HG03097 (cell line): ENCODE data around the gene SPEN.

Source experiments
- ATAC-seq: cut with Tn5 transposase; IDR thresholded peaks from one replicate; pipeline ENCODE4 v1.9.1; 2021; ENCODE audit not compliant: unreplicated experiment, low FRiP score

Gene SPEN

GRCh38 chr1:15933684-15934083, 86.2 kb downstream of the SPEN start:
- no peak for ATAC-seq

DNA sequence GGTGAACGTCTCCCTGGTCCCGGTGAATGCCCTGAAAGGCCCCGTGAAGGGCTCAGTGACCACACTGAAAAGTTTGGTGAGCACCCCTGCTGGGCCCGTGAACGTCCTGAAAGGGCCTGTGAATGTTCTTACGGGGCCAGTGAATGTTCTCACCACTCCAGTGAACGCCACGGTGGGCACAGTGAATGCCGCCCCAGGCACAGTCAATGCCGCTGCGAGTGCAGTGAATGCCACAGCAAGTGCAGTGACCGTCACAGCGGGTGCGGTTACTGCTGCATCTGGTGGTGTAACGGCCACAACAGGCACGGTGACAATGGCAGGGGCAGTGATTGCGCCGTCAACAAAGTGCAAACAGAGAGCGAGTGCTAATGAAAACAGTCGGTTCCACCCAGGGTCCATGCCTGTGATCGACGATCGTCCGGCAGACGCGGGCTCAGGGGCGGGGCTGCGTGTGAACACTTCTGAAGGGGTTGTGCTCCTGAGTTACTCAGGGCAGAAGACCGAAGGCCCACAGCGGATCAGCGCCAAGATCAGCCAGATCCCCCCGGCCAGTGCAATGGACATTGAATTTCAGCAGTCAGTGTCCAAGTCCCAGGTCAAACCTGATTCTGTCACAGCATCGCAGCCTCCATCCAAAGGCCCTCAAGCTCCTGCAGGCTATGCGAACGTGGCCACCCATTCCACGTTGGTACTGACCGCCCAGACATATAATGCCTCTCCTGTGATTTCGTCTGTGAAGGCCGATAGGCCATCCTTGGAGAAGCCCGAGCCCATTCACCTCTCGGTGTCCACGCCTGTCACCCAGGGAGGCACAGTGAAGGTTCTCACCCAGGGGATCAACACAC, 86.9 kb downstream of the SPEN start:
- no peak for ATAC-seq

DNA sequence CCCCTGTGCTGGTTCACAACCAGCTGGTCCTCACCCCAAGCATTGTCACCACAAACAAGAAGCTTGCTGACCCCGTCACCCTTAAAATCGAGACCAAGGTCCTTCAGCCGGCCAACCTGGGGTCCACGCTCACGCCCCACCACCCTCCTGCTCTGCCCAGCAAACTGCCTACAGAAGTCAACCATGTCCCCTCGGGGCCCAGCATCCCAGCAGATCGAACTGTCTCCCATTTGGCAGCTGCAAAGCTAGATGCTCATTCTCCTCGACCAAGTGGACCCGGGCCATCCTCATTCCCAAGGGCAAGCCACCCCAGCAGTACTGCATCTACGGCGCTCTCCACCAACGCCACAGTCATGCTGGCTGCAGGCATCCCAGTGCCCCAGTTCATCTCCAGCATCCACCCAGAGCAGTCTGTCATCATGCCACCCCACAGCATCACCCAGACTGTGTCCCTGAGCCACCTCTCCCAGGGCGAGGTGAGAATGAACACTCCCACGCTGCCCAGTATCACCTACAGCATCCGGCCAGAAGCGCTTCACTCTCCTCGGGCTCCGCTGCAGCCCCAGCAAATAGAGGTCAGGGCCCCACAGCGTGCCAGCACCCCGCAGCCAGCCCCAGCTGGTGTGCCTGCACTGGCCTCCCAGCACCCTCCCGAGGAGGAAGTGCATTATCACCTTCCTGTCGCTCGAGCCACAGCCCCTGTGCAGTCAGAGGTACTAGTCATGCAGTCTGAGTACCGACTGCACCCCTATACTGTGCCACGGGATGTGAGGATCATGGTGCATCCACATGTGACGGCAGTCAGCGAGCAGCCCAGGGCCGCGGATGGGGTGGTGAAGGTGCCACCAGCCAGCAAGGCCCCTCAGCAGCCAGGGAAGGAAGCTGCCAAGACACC, 87.8 kb downstream of the SPEN start:
- no peak for ATAC-seq

DNA sequence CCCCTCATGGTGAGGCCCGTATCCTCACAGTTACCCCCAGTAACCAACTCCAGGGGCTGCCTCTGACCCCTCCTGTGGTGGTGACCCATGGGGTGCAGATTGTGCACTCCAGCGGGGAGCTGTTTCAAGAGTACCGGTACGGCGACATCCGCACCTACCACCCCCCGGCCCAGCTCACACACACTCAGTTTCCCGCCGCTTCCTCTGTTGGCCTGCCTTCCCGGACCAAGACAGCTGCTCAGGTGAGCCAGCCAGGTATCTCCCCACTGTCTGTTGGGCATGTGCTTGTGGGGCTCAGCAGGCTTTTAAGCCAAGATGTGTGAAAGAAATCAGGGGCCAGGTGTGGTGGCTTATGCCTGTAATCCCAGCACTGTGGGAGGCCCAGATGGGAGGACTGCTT, 88.5 kb downstream of the SPEN start:
- ATAC-seq = no peak

GRCh38 chr1:15937146-15937545, 89.6 kb downstream of the SPEN start:
- ATAC-seq = no peak

- ATAC-seq = no peak
These were observed 90.2 kb downstream of the SPEN start for GRCh38 chr1:15937706-15938168.

- ATAC-seq = no peak
These were observed 91.2 kb downstream of the SPEN start for GRCh38 chr1:15938628-15939161.

DNA sequence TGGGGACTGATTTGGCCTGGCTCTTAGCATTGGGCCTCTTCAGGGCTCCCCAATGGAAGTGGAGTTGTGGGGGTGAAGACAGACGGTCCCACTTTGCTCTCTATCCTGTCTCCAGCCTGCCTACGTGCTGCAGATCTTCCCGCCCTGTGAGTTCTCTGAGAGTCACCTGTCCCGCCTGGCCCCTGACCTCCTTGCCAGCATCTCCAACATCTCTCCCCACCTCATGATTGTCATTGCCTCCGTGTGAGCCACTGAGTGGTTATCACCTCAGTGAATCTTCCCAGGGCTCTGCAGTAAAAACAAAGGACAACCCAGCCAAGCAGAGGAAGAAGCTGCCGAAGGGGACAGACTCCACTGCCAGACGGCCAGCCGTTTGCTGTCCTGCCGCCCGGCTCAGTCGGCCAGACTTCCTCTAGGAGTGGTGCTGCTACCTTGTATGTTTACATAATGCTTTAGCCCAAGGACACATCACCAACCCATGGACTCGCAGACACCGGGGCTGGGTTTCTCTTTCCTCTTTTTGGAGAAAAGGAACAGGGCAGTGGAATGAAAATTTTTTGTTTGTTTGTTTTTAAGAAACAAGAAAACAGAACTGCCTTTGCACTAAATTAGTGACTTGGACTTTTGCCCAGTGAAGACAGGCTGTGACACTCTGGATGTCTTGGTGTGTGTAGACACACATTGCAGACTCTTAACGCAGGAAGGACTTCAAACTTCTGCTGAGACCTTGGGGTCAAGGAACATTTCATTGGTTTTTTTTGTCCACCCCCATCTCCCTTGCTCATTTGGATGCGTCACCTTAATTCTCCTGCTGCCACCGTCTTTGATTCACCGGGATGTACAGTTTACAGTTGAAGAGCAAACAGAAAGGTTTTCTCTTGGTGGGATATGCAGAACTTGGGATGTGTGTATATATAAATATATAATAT, 91.9 kb downstream of the SPEN start:
- ATAC-seq = no peak

DNA sequence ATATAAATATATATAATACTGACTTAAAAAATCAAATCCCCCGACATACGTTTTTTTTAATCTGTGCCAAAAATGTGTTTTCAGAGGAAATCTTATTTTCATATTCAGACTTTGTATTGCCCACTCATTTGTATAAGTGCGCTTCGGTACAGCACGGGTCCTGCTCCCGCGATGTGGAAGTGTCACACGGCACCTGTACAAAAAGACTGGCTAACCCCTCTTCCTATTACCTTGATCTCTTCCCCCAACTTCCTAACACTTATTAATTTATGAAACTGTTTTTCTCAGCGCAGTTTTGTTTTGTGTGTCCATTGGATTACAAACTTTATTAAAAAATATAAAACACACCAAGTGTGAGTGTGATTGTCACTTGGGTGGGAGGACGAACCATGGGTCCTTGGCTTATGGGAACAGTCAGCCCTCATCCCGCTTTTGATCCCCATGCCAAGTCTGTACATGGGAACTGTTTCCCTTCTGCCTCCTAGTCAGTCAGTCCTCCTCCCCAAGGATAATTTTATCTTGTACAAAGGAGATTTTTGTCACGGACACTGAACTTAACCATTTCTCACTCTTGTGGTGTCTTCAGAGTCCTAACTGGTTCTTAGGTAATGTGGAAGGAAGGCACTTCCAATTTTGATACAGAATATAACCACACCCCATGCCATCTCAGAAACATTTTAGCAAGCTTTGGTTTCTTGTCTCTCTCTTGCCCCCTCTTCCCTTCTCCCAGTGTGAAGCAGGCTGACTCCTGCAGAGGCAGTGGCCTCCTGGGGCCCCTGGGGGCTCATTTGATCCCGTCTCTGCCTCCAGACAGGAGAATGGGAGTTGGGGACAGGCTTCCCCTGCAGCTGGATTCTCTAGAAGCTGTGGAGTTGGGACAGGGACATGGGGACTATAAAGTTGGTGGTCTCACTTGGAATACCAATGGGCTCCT, 92.9 kb downstream of the SPEN start:
- no peak for ATAC-seq

DNA sequence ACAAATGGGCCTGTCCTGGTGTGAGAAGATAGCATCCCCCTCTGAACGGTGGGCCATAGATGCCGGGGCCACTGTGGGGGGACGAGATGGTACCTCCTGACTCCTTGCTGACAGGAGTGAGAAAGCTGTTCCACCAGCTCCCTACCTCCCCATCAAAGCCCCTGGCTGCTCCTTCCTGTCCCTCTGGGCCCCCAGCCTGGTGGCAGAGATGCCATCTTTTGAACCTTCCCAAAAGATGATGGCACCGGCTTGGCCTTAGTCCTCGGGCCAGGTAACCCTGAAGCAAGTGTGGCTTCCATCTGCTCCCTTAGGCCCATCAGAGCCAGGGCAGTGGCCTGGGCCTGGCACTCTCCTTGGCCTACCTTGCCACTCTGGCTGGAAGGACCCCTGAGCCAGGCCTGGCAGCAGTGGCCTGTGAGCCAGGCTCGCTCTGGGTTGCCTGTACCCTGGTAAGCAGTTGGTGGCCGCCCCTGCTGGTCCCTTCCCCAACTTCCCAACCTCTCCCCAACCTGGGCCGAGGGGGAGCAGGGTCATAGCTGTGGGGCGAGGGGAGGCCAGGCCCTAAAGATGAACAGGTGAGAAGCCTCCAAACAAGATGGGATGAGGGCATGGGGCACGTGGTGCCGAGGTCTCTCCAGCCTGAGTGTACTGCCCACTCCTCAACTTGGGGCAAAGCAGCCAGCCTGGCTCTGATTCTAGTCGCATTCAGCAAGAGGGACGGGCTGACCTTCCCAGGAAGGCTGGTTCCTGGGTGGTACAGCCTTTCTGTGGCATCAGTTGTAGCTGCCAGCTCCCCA, 93.7 kb downstream of the SPEN start:
- ATAC-seq = no peak

DNA sequence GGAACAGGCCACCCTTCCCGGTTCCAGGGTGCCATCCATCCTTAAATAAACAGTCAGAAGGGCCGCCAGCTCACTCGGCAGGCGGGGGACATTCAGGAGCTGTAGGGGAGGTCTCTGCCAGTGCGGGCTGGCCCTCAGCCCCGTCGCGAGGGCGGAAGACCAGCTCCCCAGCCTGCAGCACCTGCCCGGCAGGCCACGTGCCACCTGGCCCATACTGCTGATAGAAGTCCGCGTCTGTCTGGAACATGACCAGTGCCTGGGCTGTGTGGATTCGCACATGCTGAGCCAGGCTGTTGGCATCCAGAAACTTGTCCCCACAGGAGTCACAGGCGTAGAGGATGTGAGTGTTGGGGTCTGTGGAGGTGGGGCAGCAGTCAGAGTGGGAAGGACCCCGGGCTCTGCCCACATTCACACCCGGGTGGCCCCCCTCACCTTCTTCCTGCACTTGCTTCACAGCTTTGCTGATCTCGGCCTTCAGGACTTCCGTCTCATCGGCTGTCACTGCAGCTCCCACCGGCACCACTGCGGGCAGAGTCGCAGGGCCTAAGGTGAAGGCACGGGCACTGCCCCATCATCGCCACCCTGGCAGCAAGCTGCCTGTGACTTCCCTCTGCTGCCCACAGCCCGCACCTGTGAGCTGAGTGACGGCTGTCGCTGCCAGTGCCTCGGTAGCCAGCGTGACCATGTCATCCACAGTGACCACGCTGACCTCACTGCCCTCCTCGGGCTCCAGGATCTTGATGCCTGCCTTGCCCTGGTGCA, 94.6 kb downstream of the SPEN start:
- ATAC-seq = no peak

DNA sequence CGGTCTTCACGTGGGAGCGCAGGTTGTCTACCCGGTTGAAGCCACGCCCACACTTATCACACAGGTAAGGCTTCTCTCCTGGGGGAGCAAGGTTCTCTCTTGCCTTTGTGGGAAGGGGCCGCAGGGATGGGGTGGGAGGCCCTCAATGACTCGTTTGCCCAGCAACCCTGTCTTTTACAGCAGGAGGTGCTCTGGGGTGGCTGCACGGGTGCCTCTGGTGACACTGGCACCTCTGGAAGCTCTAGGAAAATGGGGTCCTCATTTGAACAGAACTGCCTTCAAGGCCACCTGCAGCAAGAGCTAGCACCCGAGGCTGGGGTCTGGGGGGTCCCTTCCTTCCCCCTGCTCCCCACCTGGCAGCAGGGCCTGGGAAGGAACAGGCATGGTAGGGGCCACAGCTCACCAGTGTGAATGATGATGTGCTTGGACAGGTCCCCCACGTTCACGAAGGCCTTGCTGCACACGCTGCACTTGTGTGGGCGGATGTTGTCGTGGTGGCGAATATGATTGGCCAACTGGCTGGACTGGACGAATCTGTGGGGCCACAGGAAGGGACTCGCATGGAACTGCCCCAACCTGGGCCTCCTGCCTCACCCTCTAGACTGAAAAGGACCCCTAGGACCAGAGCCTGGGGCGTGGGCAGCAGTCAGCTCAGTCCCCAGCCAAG, 95.3 kb downstream of the SPEN start:
- no peak for ATAC-seq

- no peak for ATAC-seq
These were observed 96.0 kb downstream of the SPEN start for GRCh38 chr1:15943328-15943991.

DNA sequence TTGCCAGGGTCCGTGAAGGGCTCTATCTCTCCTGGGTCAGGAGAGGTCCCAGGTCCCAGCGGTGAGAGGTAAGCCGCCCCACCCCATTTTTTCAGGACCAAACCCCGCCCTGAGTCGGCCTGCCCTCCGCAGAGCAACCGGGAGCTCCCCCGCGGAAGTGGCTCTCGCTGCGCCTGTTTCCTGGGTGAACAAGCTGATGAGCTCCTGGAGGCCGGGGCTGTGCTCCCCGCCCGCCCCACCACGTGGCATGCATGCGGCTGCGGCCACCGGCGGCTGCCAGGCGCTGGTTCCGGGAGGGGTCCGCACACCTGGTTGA, 96.4 kb downstream of the SPEN start:
- no peak for ATAC-seq

- ATAC-seq = no peak
These were observed 97.0 kb downstream of the SPEN start for GRCh38 chr1:15944308-15945010.
